Panc1 (cell line): ENCODE results near the gene VIPR2. TPM values are rescaled to one million over a fixed set of nuclear protein-coding genes. Genes with fewer than 3 reads are reported as not detected.
"Not testable (repeated sequence)": the region's sequence is repeated elsewhere in the genome, so short reads cannot be mapped to it uniquely, and the experiment has no call there.

Experiments
- ATAC-seq: fragments of 200-7000 bp; cut with Tn5 transposase; 2 replicates; pipeline ENCODE4 v1.9.1; 2020; ENCODE audit warnings: mild to moderate bottlenecking, moderate library complexity
- BruUV-seq: library from RNA; stranded (reverse); fragments of 400-500 nt; replicated peaks from 2 replicates; lab custom pipeline; 2021; lab: Mats Ljungman, UMichigan
- CTCF ChIA-PET: fragments of 300-600 bp; sonication (Branson Sonifier 250); formaldehyde crosslinking; loops from one replicate; lab custom pipeline; 2022; ENCODE audit warnings: antibody characterized with exemption; lab: Charles Lee
- POLR2A ChIA-PET: fragments of 300-600 bp; sonication (Branson Sonifier 250); formaldehyde crosslinking; loops from one replicate; lab custom pipeline; 2022; ENCODE audit warnings: antibody characterized with exemption; lab: Charles Lee
- DNase-seq: peaks from one replicate; pipeline ENCODE4 v3.0.0-alpha.2; 2010; ENCODE audit warnings: low read depth, low spot score
- H3K27ac ChIP-seq: 2 replicates; pipeline ENCODE4 v1.5.1; 2011; ENCODE audit warnings: mild to moderate bottlenecking, low read length, inconsistent platforms
- H3K27me3 ChIP-seq: fragments of 200-500 bp; sonication (Bioruptor generic); 2 replicates; pipeline ENCODE4 v1.6.0; 2014; ENCODE audit warnings: low read length, inconsistent platforms; ENCODE audit not compliant: control insufficient read depth, insufficient read depth
- H3K36me3 ChIP-seq: fragments of 200-500 bp; sonication (Bioruptor generic); 2 replicates; pipeline ENCODE4 v1.5.1; 2014; ENCODE audit warnings: inconsistent platforms, mild to moderate bottlenecking, low read length, moderate library complexity; ENCODE audit not compliant: control insufficient read depth, insufficient read depth
- H3K4me1 ChIP-seq: 2 replicates; pipeline ENCODE4 v1.5.1; 2011; ENCODE audit warnings: inconsistent platforms, mild to moderate bottlenecking, low read length, moderate library complexity; ENCODE audit not compliant: control insufficient read depth, insufficient read depth
- H3K4me3 ChIP-seq, 2 experiments: 2 replicates each; pipeline ENCODE4 v1.5.1; 2011 to 2012; ENCODE audit warnings: low read depth in 2 of 2, low read length in 2 of 2, mild to moderate bottlenecking in 2 of 2, inconsistent platforms in 1 of 2, moderate library complexity in 1 of 2
- H3K9me3 ChIP-seq: fragments of 200-500 bp; sonication (Bioruptor generic); 2 replicates; pipeline ENCODE4 v1.5.1; 2014; ENCODE audit warnings: low read depth, mild to moderate bottlenecking, inconsistent platforms, low read length, moderate library complexity; ENCODE audit not compliant: control insufficient read depth, insufficient read depth
- CTCF ChIP-seq: fragments of 450-650 bp; IDR thresholded peaks from 2 replicates; pipeline ENCODE4 v1.5.1; 2017; ENCODE audit warnings: mild to moderate bottlenecking
- POLR2AphosphoS5 ChIP-seq: IDR thresholded peaks from 2 replicates; pipeline ENCODE4 v1.6.1; 2012; ENCODE audit warnings: mild to moderate bottlenecking, low read depth, low read length, moderate library complexity
- REST ChIP-seq, 2 experiments: IDR thresholded peaks; 2 replicates each; pipeline ENCODE4 v1.6.1; 2011 to 2012; ENCODE audit warnings: low read depth in 2 of 2, control low read depth in 1 of 2, low read length in 1 of 2, mild to moderate bottlenecking in 1 of 2, moderate library complexity in 1 of 2; ENCODE audit not compliant: insufficient read depth in 1 of 2
- SIN3A ChIP-seq: IDR thresholded peaks from 2 replicates; pipeline ENCODE4 v1.6.1; 2012; ENCODE audit warnings: low read depth, mild to moderate bottlenecking, low read length, moderate library complexity, borderline replicate concordance; ENCODE audit not compliant: insufficient read depth
- TCF7L2 ChIP-seq: IDR thresholded peaks from 2 replicates; pipeline ENCODE4 v1.6.1; 2011; ENCODE audit warnings: mild to moderate bottlenecking, low read depth, low read length, inconsistent platforms
- in situ Hi-C: cut with HindIII; loops from 2 replicates; pipeline ENCODE4 v1.10.0; 2016; ENCODE audit warnings: low sequenced_read_pairs, low pct_unique_long_range_greater_than_20kb
- intact Hi-C: fragments of 100-400 bp; cut with micrococcal nuclease; formaldehyde crosslinking; loops from one replicate; pipeline ENCODE4 v1.10.0; 2022; ENCODE audit not compliant: unreplicated experiment
- total RNA-seq: library from RNA; stranded (reverse); gene quantifications from one replicate; pipeline ENCODE4 v1.2.1, GENCODE V29; 2021; ENCODE audit not compliant: unreplicated experiment

Gene VIPR2
- total RNA-seq, 1 experiment from 2014 or later = not detected

- ATAC-seq = no peak
- no peak overlapping the region for H3K4me3 ChIP-seq
- no peak for TF ChIP-seq SIN3A
- TF ChIP-seq CTCF = no peak
- no peak for TF ChIP-seq REST (IDR thresholded peaks at IDR 0.05; ENCODE audit: insufficient read depth in 1 of 2, low read depth in 2 of 2, low read length in 1 of 2)
- TF ChIP-seq TCF7L2 = no peak
- TF ChIP-seq POLR2AphosphoS5 = no peak
- H3K27me3 ChIP-seq = peaks cover 14% of the 10 kb centered on the region
- H3K36me3 ChIP-seq = no peaks in the 10 kb centered on the region
- no TSS peak for BruUV-seq
- intact Hi-C loops = no loop called here
- no peaks in the 10 kb centered on the region for H3K4me1 ChIP-seq
- CTCF ChIA-PET = no interaction called here
- in situ Hi-C loops = no loop called here
- DNase-seq = no peak
- POLR2A ChIA-PET = no interaction called here
- no peak overlapping the region for H3K27ac ChIP-seq
- no peaks in the 10 kb centered on the region for H3K9me3 ChIP-seq
These were observed 18.8 kb downstream of the VIPR2 start for GRCh38 chr7:159125955-159126270.

GRCh38 chr7:159125104-159125954, 19.3 kb downstream of the VIPR2 start:
- ChIA-PET CTCF (no interaction called here), POLR2A (no interaction called here)
- no peak overlapping the region for H3K27ac ChIP-seq
- no peaks in the 10 kb centered on the region for H3K36me3 ChIP-seq
- DNase-seq = no peak
- no peak overlapping the region for H3K4me3 ChIP-seq
- H3K9me3 ChIP-seq = no peaks in the 10 kb centered on the region
- intact Hi-C loops = no loop called here
- TF ChIP-seq CTCF (no peak), POLR2AphosphoS5 (no peak), TCF7L2 (no peak), SIN3A (no peak), REST (IDR thresholded peaks at IDR 0.05; ENCODE audit: insufficient read depth in 1 of 2, low read depth in 2 of 2, low read length in 1 of 2) (no peak)
- ATAC-seq = no peak
- peaks cover 14% of the 10 kb centered on the region for H3K27me3 ChIP-seq
- no TSS peak for BruUV-seq
- in situ Hi-C loops = no loop called here
- no peaks in the 10 kb centered on the region for H3K4me1 ChIP-seq

GRCh38 chr7:159123793-159124192, 20.9 kb downstream of the VIPR2 start:
- H3K4me3 ChIP-seq, BruUV-seq, H3K9me3 ChIP-seq, POLR2A ChIA-PET, in situ Hi-C loops, DNase-seq, CTCF ChIA-PET, H3K27ac ChIP-seq, H3K36me3 ChIP-seq, intact Hi-C loops, ATAC-seq, H3K4me1 ChIP-seq: not testable (repeated sequence)
- H3K27me3 ChIP-seq = peaks cover 14% of the 10 kb centered on the region
